ENCODE data around the gene TMEM132E.

TMEM132E gene

GRCh38 chr17:34569591-34569990 lies 9.8 kb upstream of the TMEM132E start:
- H3K4me3 ChIP-seq (ENCODE audit: low read depth, low read length) = no peak overlapping the region
- TF ChIP-seq CTCF (conservative IDR thresholded peaks at IDR 0.05; ENCODE audit: low read depth, low read length) = no peak
- DNase-seq (ENCODE audit: low read depth) = no peak

- no peak overlapping the region for H3K4me3 ChIP-seq (ENCODE audit: low read depth, low read length)
- TF ChIP-seq CTCF (conservative IDR thresholded peaks at IDR 0.05; ENCODE audit: low read depth, low read length) = no peak
- no peak for DNase-seq (ENCODE audit: low read depth)
These were observed 8.9 kb upstream of the TMEM132E start for GRCh38 chr17:34570506-34570905.

- TF ChIP-seq CTCF (conservative IDR thresholded peaks at IDR 0.05; ENCODE audit: low read depth, low read length) = no peak
- no peak for DNase-seq (ENCODE audit: low read depth)
These were observed 7.8 kb upstream of the TMEM132E start for GRCh38 chr17:34571428-34572130.

GRCh38 chr17:34572483-34572882 lies 6.9 kb upstream of the TMEM132E start:
- TF ChIP-seq CTCF (conservative IDR thresholded peaks at IDR 0.05; ENCODE audit: low read depth, low read length) = no peak
- H3K4me3 ChIP-seq (ENCODE audit: low read depth, low read length) = no peak overlapping the region
- DNase-seq (ENCODE audit: low read depth) = no peak

More at GRCh38 chr17:34571428-34572130, 7.8 kb upstream of the TMEM132E start:
- H3K4me3 ChIP-seq (ENCODE audit: low read depth, low read length) = no peak overlapping the region

GRCh38 chr17:34575182-34575581 lies 4.2 kb upstream of the TMEM132E start:
- TF ChIP-seq CTCF (conservative IDR thresholded peaks at IDR 0.05; ENCODE audit: low read depth, low read length) = no peak
- no peak for DNase-seq (ENCODE audit: low read depth)
- no peak overlapping the region for H3K4me3 ChIP-seq (ENCODE audit: low read depth, low read length)

- no peak for DNase-seq (ENCODE audit: low read depth)
- no peak for TF ChIP-seq CTCF (conservative IDR thresholded peaks at IDR 0.05; ENCODE audit: low read depth, low read length)
- no peak overlapping the region for H3K4me3 ChIP-seq (ENCODE audit: low read depth, low read length)
These were observed 1.4 kb upstream of the TMEM132E start for GRCh38 chr17:34578016-34578415.

- DNase-seq (ENCODE audit: low read depth) = no peak
- no peak overlapping the region for H3K4me3 ChIP-seq (ENCODE audit: low read depth, low read length)
- no peak for TF ChIP-seq CTCF (conservative IDR thresholded peaks at IDR 0.05; ENCODE audit: low read depth, low read length)
These were observed 746 bp upstream of the TMEM132E start for GRCh38 chr17:34578656-34579016.
